Tibial nerve (tissue), 3 donors: ENCODE data around the gene MOSPD3.

Experiments
- CTCF ChIP-seq, 5 experiments: fragments of 200-600 bp in 3 of 5; fragments of 450-650 bp in 2 of 5; sonication (generic) in 3 of 5; IDR thresholded peaks; one replicate each; pipeline ENCODE4 v1.5.1; 2016 to 2019; ENCODE audit warnings: antibody characterized with exemption in 5 of 5, mild to moderate bottlenecking in 3 of 5, moderate library complexity in 2 of 5
- POLR2A ChIP-seq, 2 donors: fragments of 450-650 bp; IDR thresholded peaks; one replicate each; pipeline ENCODE4 v1.6.1; 2017; ENCODE audit warnings: antibody characterized with exemption in 2 of 2, mild to moderate bottlenecking in 2 of 2, moderate library complexity in 2 of 2

- no peak for TF ChIP-seq CTCF (IDR thresholded peaks at IDR 0.05)
- TF ChIP-seq POLR2A (IDR thresholded peaks at IDR 0.05), result no peak
Observed at GRCh38 chr7:100639995-100640516, 27.7 kb downstream of the MOSPD3 start.
